Endothelial cell of umbilical vein (primary cell): ENCODE results near the gene TTLL7. TPM values are rescaled to one million over a fixed set of nuclear protein-coding genes. Genes with fewer than 3 reads are reported as not detected.

Experiments
- BruUV-seq: library from RNA; stranded (reverse); fragments of 400-500 nt; replicated peaks from 2 replicates; lab custom pipeline; 2021; lab: Mats Ljungman, UMichigan
- CTCF ChIA-PET: fragments of 300-600, 350-600 bp; sonication (Branson Sonifier 250); formaldehyde crosslinking; loops from one replicate; lab custom pipeline; 2021; ENCODE audit warnings: antibody characterized with exemption, inconsistent platforms; lab: Charles Lee
- POLR2A ChIA-PET: fragments of 300-600, 350-600 bp; sonication (Branson Sonifier 250); formaldehyde crosslinking; loops from one replicate; lab custom pipeline; 2021; ENCODE audit warnings: antibody characterized with exemption, inconsistent platforms; lab: Charles Lee
- DNase-seq: peaks from one replicate; pipeline ENCODE4 v3.0.0-alpha.2; 2011; ENCODE audit warnings: low read depth, low spot score
- FAIRE-seq: peaks from 2 replicates; lab custom pipeline; 2011; peaks lifted over from hg19 to GRCh38; lab: Jason Lieb, UNC
- H2AFZ ChIP-seq: 2 replicates; pipeline ENCODE4 v1.6.0; 2012; ENCODE audit warnings: low read depth, low read length, control low read depth, inconsistent platforms
- H3K27ac ChIP-seq: 2 replicates; pipeline ENCODE4 v1.5.1; 2011; ENCODE audit warnings: low read depth, mild to moderate bottlenecking, control low read depth, low read length, moderate library complexity; ENCODE audit not compliant: insufficient read depth
- H3K27me3 ChIP-seq, 2 experiments: 2 replicates each; pipeline versions ENCODE4 v1.6.0 to v1.6.1; 2011; ENCODE audit warnings: low read length in 2 of 2, mixed read lengths in 1 of 2; ENCODE audit not compliant: control insufficient read depth in 2 of 2, insufficient read depth in 2 of 2
- H3K36me3 ChIP-seq, 2 experiments: 2 replicates in 1 of 2; 3 replicates in 1 of 2; pipeline ENCODE4 v1.5.1; 2011; ENCODE audit warnings: low read length in 2 of 2, mild to moderate bottlenecking in 1 of 2, moderate library complexity in 1 of 2; ENCODE audit not compliant: control insufficient read depth in 2 of 2, insufficient read depth in 2 of 2; ENCODE audit errors: extremely low read depth in 1 of 2
- H3K4me1 ChIP-seq: 3 replicates; pipeline ENCODE4 v1.5.1; 2011; ENCODE audit warnings: mild to moderate bottlenecking, low read length; ENCODE audit not compliant: control insufficient read depth, insufficient read depth; ENCODE audit errors: extremely low read depth
- H3K4me2 ChIP-seq: 2 replicates; pipeline ENCODE4 v1.6.1; 2011; ENCODE audit warnings: low read length, control low read depth, mixed read lengths; ENCODE audit not compliant: insufficient read depth
- H3K4me3 ChIP-seq, 3 experiments: fragments of 200-600 bp in 1 of 3; sonication (generic), shearing (Covaris generic) in 1 of 3; replicated peaks in 1 of 3; 2 replicates each; pipeline ENCODE4 v1.5.1; 2011 to 2016; ENCODE audit warnings: control low read depth in 3 of 3, low read length in 3 of 3, mild to moderate bottlenecking in 2 of 3, inconsistent platforms in 1 of 3, low read depth in 1 of 3, moderate library complexity in 1 of 3; ENCODE audit not compliant: insufficient read depth in 1 of 3
- H3K79me2 ChIP-seq: 2 replicates; pipeline ENCODE4 v1.6.0; 2012; ENCODE audit warnings: low read length, inconsistent platforms; ENCODE audit not compliant: control insufficient read depth, insufficient read depth
- H3K9ac ChIP-seq: replicated peaks from 2 replicates; pipeline ENCODE3; 2011; ENCODE audit warnings: low read length, control low read depth; ENCODE audit not compliant: insufficient read depth; ENCODE audit errors: extremely low read depth
- H3K9me1 ChIP-seq: replicated peaks from 3 replicates; pipeline ENCODE4 v1.6.0; 2011; ENCODE audit warnings: mild to moderate bottlenecking, low read length; ENCODE audit not compliant: control insufficient read depth, insufficient read depth; ENCODE audit errors: extremely low read depth
- H3K9me3 ChIP-seq: replicated peaks from 2 replicates; pipeline ENCODE4 v1.5.1; 2012; ENCODE audit warnings: low read length, inconsistent platforms; ENCODE audit not compliant: control insufficient read depth, insufficient read depth
- H4K20me1 ChIP-seq: replicated peaks from 2 replicates; pipeline ENCODE3; 2011; ENCODE audit warnings: mild to moderate bottlenecking, low read length; ENCODE audit not compliant: control insufficient read depth, insufficient read depth; ENCODE audit errors: extremely low read depth
- CTCF ChIP-seq, 2 donors: IDR thresholded peaks; 1 replicate in 1 of 2; 2 replicates in 1 of 2; pipeline ENCODE4 v1.5.1; 2011; ENCODE audit warnings: low read length in 2 of 2, mild to moderate bottlenecking in 2 of 2, moderate library complexity in 2 of 2, control low read depth in 1 of 2, inconsistent platforms in 1 of 2, low read depth in 1 of 2; ENCODE audit not compliant: insufficient read depth in 1 of 2; ENCODE audit errors: extremely low read depth in 1 of 2
- EZH2 ChIP-seq: IDR thresholded peaks from 2 replicates; pipeline ENCODE4 v1.6.1; 2012; ENCODE audit warnings: borderline replicate concordance, low read depth, mild to moderate bottlenecking, moderate library complexity, low read length, inconsistent platforms; ENCODE audit not compliant: severe bottlenecking
- FOS ChIP-seq: IDR thresholded peaks from 2 replicates; pipeline ENCODE4 v1.6.1; 2011; ENCODE audit warnings: mild to moderate bottlenecking, low read length, moderate library complexity, borderline replicate concordance; ENCODE audit not compliant: insufficient read depth
- GATA2 ChIP-seq: IDR thresholded peaks from 2 replicates; pipeline ENCODE4 v1.7.0; 2011; ENCODE audit warnings: low read depth, mild to moderate bottlenecking, moderate library complexity, mixed read lengths, low read length; ENCODE audit not compliant: insufficient read length, insufficient read depth
- JUN ChIP-seq: IDR thresholded peaks from 2 replicates; pipeline ENCODE4 v1.6.1; 2011; ENCODE audit warnings: borderline replicate concordance, low read depth; ENCODE audit not compliant: insufficient read length, insufficient read depth
- MYC ChIP-seq: IDR thresholded peaks from one replicate; pipeline ENCODE4 v1.6.1; 2011; ENCODE audit warnings: mild to moderate bottlenecking, low read depth, low read length
- POLR2A ChIP-seq: IDR thresholded peaks from 2 replicates; pipeline ENCODE4 v1.6.1; 2012; ENCODE audit warnings: low read depth, mild to moderate bottlenecking, control low read depth, low read length
- POLR2AphosphoS5 ChIP-seq: IDR thresholded peaks from 2 replicates; pipeline ENCODE4 v1.6.1; 2012; ENCODE audit warnings: low read depth, mild to moderate bottlenecking, control low read depth, low read length, moderate library complexity; ENCODE audit not compliant: insufficient read depth
- dilution Hi-C: fragments of 300-500 bp; cut with MboI; formaldehyde crosslinking; loops from one replicate; pipeline ENCODE4 v1.15.0; 2019; ENCODE audit warnings: low sequenced_read_pairs; ENCODE audit not compliant: extremely low pct_ligation_motif_present
- intact Hi-C: fragments of 100-400 bp; cut with micrococcal nuclease; formaldehyde crosslinking; loops from one replicate; pipeline ENCODE4 v1.10.0; 2022
- polyA plus RNA-seq, 4 experiments: library from polyadenylated mRNA; depleted of rRNA in 3 of 4; stranded (reverse) in 3 of 4; unstranded in 1 of 4; fragments of >200 nt; gene quantifications; 2 replicates each; pipeline versions ENCODE4 v1.2.1 to v1.2.3, GENCODE V29; 2011 to 2012; ENCODE audit warnings: missing spikeins in 1 of 4
- total RNA-seq: library from RNA; stranded (reverse); gene quantifications from 2 replicates; pipeline ENCODE4 v1.2.3, GENCODE V29; 2021
- TF ChIP-seq, protein P1 (sequence below): IDR thresholded peaks from 2 replicates; pipeline ENCODE4 v1.6.1; 2011; ENCODE audit not compliant: insufficient read depth, insufficient read length

Gene TTLL7
- total and polyA plus RNA-seq, 2 donors (not counting 3 experiments of a cell fraction or from before 2014, with no cell fraction given) = 2.1 to 11.7 TPM

- no peak overlapping the region for H2AFZ ChIP-seq
- no peak for FAIRE-seq
- no peaks in the 10 kb centered on the region for H3K79me2 ChIP-seq
- H3K9me3 ChIP-seq = no peaks in the 10 kb centered on the region
- no peaks in the 10 kb centered on the region for H3K36me3 ChIP-seq
- H3K27me3 ChIP-seq = peaks cover 0 to 2% of the 10 kb centered on the region in 2 experiments
- ChIA-PET POLR2A (no interaction called here), CTCF (interaction anchor here (1.7 to 2.9 kb wide), 2 partner anchors 10 to 35 kb away, joined by 3 to 10 read pairs; no protein-coding TSS in a partner anchor)
- H3K4me1 ChIP-seq = no peaks in the 10 kb centered on the region
- BruUV-seq = no TSS peak
- no peaks in the 10 kb centered on the region for H4K20me1 ChIP-seq
- DNase-seq = no peak
- H3K4me2 ChIP-seq = no peak overlapping the region
- H3K9me1 ChIP-seq = no peaks in the 10 kb centered on the region
- no peak for TF ChIP-seq EZH2
- TF ChIP-seq GATA2 = no peak
- no peak for TF ChIP-seq POLR2AphosphoS5
- TF ChIP-seq POLR2A = no peak
- no peak for TF ChIP-seq FOS
- TF ChIP-seq MYC = no peak
- no peak for TF ChIP-seq JUN
- no peak for TF ChIP-seq CTCF (IDR thresholded peaks at IDR 0.05; ENCODE audit: extremely low read depth in 1 of 2, insufficient read depth in 1 of 2, low read depth in 1 of 2, low read length in 2 of 2)
- TF ChIP-seq, protein P1, sequence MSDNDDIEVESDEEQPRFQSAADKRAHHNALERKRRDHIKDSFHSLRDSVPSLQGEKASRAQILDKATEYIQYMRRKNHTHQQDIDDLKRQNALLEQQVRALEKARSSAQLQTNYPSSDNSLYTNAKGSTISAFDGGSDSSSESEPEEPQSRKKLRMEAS = no peak
- intact Hi-C loops (no loop called here), dilution Hi-C loops (no loop called here)
- H3K9ac ChIP-seq = no peak overlapping the region
- no peak overlapping the region for H3K4me3 ChIP-seq
- H3K27ac ChIP-seq = no peak overlapping the region
Measured at GRCh38 chr1:84013708-84014107, 14.8 kb upstream of the TTLL7 start.
